HUES48 (cell line): Measurements from ENCODE around the gene REST.

Experiments
- H3K27ac ChIP-seq: one replicate; pipeline ENCODE4 v1.7.0; 2013; ENCODE audit warnings: low read depth, low read length, inconsistent platforms
- H3K27me3 ChIP-seq: 2 replicates; pipeline ENCODE4 v1.6.1; 2013; ENCODE audit warnings: mild to moderate bottlenecking, low read length; ENCODE audit not compliant: control insufficient read depth, insufficient read depth
- H3K36me3 ChIP-seq: 2 replicates; pipeline ENCODE4 v1.6.1; 2013; ENCODE audit warnings: low read length; ENCODE audit not compliant: control insufficient read depth, insufficient read depth
- H3K4me1 ChIP-seq: 2 replicates; pipeline ENCODE4 v1.6.1; 2013; ENCODE audit warnings: mild to moderate bottlenecking, low read length; ENCODE audit not compliant: control insufficient read depth, insufficient read depth
- H3K4me3 ChIP-seq: 2 replicates; pipeline ENCODE4 v1.5.1; 2013; ENCODE audit warnings: mild to moderate bottlenecking, low read depth, low read length
- H3K9ac ChIP-seq: 2 replicates; pipeline ENCODE4 v1.6.1; 2013; ENCODE audit warnings: mild to moderate bottlenecking, low read depth, low read length, moderate library complexity
- H3K9me3 ChIP-seq: 2 replicates; pipeline ENCODE4 v1.6.1; 2013; ENCODE audit warnings: low read length; ENCODE audit not compliant: control insufficient read depth, insufficient read depth

The REST gene

GRCh38 chr4:56907489-56908205, at the start of gene REST:
Gene REST (plus strand): TSS chr4:56907900. CDS start chr4:56910639, 2,739 bp downstream.
- Histone ChIP-seq H3K4me1 (peaks cover 31% of the 10 kb centered on the region), H3K27me3 (peaks cover 9% of the 10 kb centered on the region), H3K9ac (peak within 1 kb of the TSS; percentile 94), H3K4me3 (peak within 1 kb of the TSS; percentile 76), H3K9me3 (no peaks in the 10 kb centered on the region), H3K27ac (peak within 1 kb of the TSS; percentile 95), H3K36me3 (peaks cover 15% of the 10 kb centered on the region)

GRCh38 chr4:56859841-56860240, 47.9 kb upstream of the REST start:
- Histone ChIP-seq H3K9ac (no peak overlapping the region), H3K9me3 (no peaks in the 10 kb centered on the region), H3K27me3 (no peaks in the 10 kb centered on the region), H3K4me1 (peaks cover 7% of the 10 kb centered on the region), H3K4me3 (no peak overlapping the region), H3K27ac (no peak overlapping the region), H3K36me3 (no peaks in the 10 kb centered on the region)

GRCh38 chr4:56860781-56861180, 46.9 kb upstream of the REST start:
- Histone ChIP-seq H3K4me3 (no peak overlapping the region), H3K9ac (no peak overlapping the region), H3K27ac (no peak overlapping the region), H3K36me3 (no peaks in the 10 kb centered on the region), H3K4me1 (peaks cover 7% of the 10 kb centered on the region), H3K9me3 (no peaks in the 10 kb centered on the region), H3K27me3 (no peaks in the 10 kb centered on the region)

GRCh38 chr4:56861360-56861759, 46.3 kb upstream of the REST start:
- no peaks in the 10 kb centered on the region for H3K9me3 ChIP-seq
- no peak overlapping the region for H3K4me3 ChIP-seq
- no peak overlapping the region for H3K27ac ChIP-seq
- H3K4me1 ChIP-seq = peaks cover 7% of the 10 kb centered on the region
- H3K9ac ChIP-seq = no peak overlapping the region
- no peaks in the 10 kb centered on the region for H3K36me3 ChIP-seq
- H3K27me3 ChIP-seq = no peaks in the 10 kb centered on the region

- H3K9ac ChIP-seq = no peak overlapping the region
- no peaks in the 10 kb centered on the region for H3K36me3 ChIP-seq
- H3K27ac ChIP-seq = no peak overlapping the region
- H3K9me3 ChIP-seq = no peaks in the 10 kb centered on the region
- H3K4me3 ChIP-seq = no peak overlapping the region
- peaks cover 7% of the 10 kb centered on the region for H3K4me1 ChIP-seq
- H3K27me3 ChIP-seq = no peaks in the 10 kb centered on the region
Measured at GRCh38 chr4:56863441-56864139, 44.1 kb upstream of the REST start.

GRCh38 chr4:56870946-56871345, 36.8 kb upstream of the REST start:
- no peak overlapping the region for H3K4me3 ChIP-seq
- H3K9ac ChIP-seq = no peak overlapping the region

GRCh38 chr4:56871371-56871866, 36.3 kb upstream of the REST start:
- no peaks in the 10 kb centered on the region for H3K27me3 ChIP-seq
- H3K27ac ChIP-seq = peak overlapping the region; percentile 3
- H3K4me3 ChIP-seq = no peak overlapping the region
- peaks cover 20% of the 10 kb centered on the region for H3K4me1 ChIP-seq
- H3K9me3 ChIP-seq = no peaks in the 10 kb centered on the region
- no peaks in the 10 kb centered on the region for H3K36me3 ChIP-seq
- H3K9ac ChIP-seq = no peak overlapping the region

More at GRCh38 chr4:56870946-56871345, 36.8 kb upstream of the REST start:
- H3K27ac ChIP-seq = no peak overlapping the region
- H3K9me3 ChIP-seq = no peaks in the 10 kb centered on the region
- no peaks in the 10 kb centered on the region for H3K36me3 ChIP-seq
- peaks cover 20% of the 10 kb centered on the region for H3K4me1 ChIP-seq
- H3K27me3 ChIP-seq = no peaks in the 10 kb centered on the region

- peak overlapping the region; percentile 39; the same call in 1 of the 2 replicates for H3K9ac ChIP-seq
- H3K9me3 ChIP-seq = no peaks in the 10 kb centered on the region
- H3K27ac ChIP-seq = peak overlapping the region; percentile 53
- peaks cover 20% of the 10 kb centered on the region for H3K4me1 ChIP-seq
- H3K27me3 ChIP-seq = no peaks in the 10 kb centered on the region
- no peaks in the 10 kb centered on the region for H3K36me3 ChIP-seq
- H3K4me3 ChIP-seq = peak overlapping the region; percentile 43
Measured at GRCh38 chr4:56874166-56874565, 33.5 kb upstream of the REST start.

GRCh38 chr4:56874923-56875322, 32.8 kb upstream of the REST start:
- H3K9ac ChIP-seq = no peak overlapping the region

GRCh38 chr4:56876264-56876663, 31.4 kb upstream of the REST start:
- no peak overlapping the region for H3K4me3 ChIP-seq
- H3K9me3 ChIP-seq = no peaks in the 10 kb centered on the region
- H3K27ac ChIP-seq = no peak overlapping the region
- H3K9ac ChIP-seq = no peak overlapping the region
- no peaks in the 10 kb centered on the region for H3K27me3 ChIP-seq
- H3K36me3 ChIP-seq = no peaks in the 10 kb centered on the region
- H3K4me1 ChIP-seq = peaks cover 15% of the 10 kb centered on the region

More at GRCh38 chr4:56874923-56875322, 32.8 kb upstream of the REST start:
- no peaks in the 10 kb centered on the region for H3K9me3 ChIP-seq
- H3K27me3 ChIP-seq = no peaks in the 10 kb centered on the region
- peaks cover 20% of the 10 kb centered on the region for H3K4me1 ChIP-seq
- H3K36me3 ChIP-seq = no peaks in the 10 kb centered on the region
- peak overlapping the region; percentile 53 for H3K27ac ChIP-seq
- peak overlapping the region; percentile 43 for H3K4me3 ChIP-seq

- Histone ChIP-seq H3K9me3 (no peaks in the 10 kb centered on the region), H3K36me3 (no peaks in the 10 kb centered on the region), H3K27me3 (no peaks in the 10 kb centered on the region), H3K27ac (no peak overlapping the region), H3K9ac (no peak overlapping the region), H3K4me1 (peaks cover 5% of the 10 kb centered on the region), H3K4me3 (no peak overlapping the region)
Measured at GRCh38 chr4:56879996-56880395, 27.7 kb upstream of the REST start.
